Thyroid gland (tissue), 4 donors: ENCODE measurements around the gene KANSL1. TPM values are rescaled to one million over a fixed set of nuclear protein-coding genes. Genes with fewer than 3 reads are reported as not detected.

Experiments used
- DNase-seq, 2 donors: peaks; one replicate each; pipeline ENCODE4 v3.0.0-alpha.2; 2019
- H3K27ac ChIP-seq, 3 donors: fragments of 200-600 bp; sonication (generic); 1 replicate in 2 of 3; 2 replicates in 1 of 3; pipeline ENCODE4 v1.5.1; 2016 to 2019; ENCODE audit warnings: mild to moderate bottlenecking in 1 of 3, moderate library complexity in 1 of 3
- H3K27me3 ChIP-seq: fragments of 200-600 bp; sonication (generic); one replicate; pipeline ENCODE4 v1.5.1; 2019
- H3K36me3 ChIP-seq, 2 donors: fragments of 200-600 bp; sonication (generic); one replicate each; pipeline ENCODE4 v1.5.1; 2016 to 2019
- H3K4me1 ChIP-seq, 2 donors: fragments of 200-600 bp; sonication (generic); one replicate each; pipeline ENCODE4 v1.5.1; 2017 to 2019
- H3K4me3 ChIP-seq, 3 donors: fragments of 200-600 bp; sonication (generic); replicated peaks in 1 of 3; 1 replicate in 2 of 3; 2 replicates in 1 of 3; pipeline ENCODE4 v1.5.1; 2016; ENCODE audit warnings: mild to moderate bottlenecking in 1 of 3
- H3K9me3 ChIP-seq: fragments of 200-600 bp; sonication (generic); one replicate; pipeline ENCODE4 v1.5.1; 2017
- CTCF ChIP-seq, 6 experiments: fragments of 200-600 bp in 3 of 6; fragments of 450-650 bp in 3 of 6; sonication (generic) in 3 of 6; IDR thresholded peaks; one replicate each; pipeline ENCODE4 v1.5.1; 2016 to 2019; ENCODE audit warnings: antibody characterized with exemption in 6 of 6, mild to moderate bottlenecking in 2 of 6, inconsistent platforms in 1 of 6, moderate library complexity in 1 of 6
- POLR2A ChIP-seq, 2 donors: fragments of 450-650 bp; IDR thresholded peaks; one replicate each; pipeline ENCODE4 v1.6.1; 2017; ENCODE audit warnings: antibody characterized with exemption in 2 of 2, mild to moderate bottlenecking in 2 of 2, moderate library complexity in 1 of 2
- WGBS, 2 donors: methylation state at CpG; one replicate each; pipeline ENCODE4 v1.1.5; 2017; 5-methylcytosine and 5-hydroxymethylcytosine counted together
- intact Hi-C: fragments of 100-400 bp; cut with DNase I; formaldehyde crosslinking; loops from one replicate; pipeline ENCODE4 v1.15.1; 2023
- total RNA-seq, 4 donors: library from RNA; depleted of rRNA; stranded (reverse); fragments of >200 nt; gene quantifications; one replicate each; pipeline ENCODE4 v1.2.3, GENCODE V29; 2016

The KANSL1 gene
- total RNA-seq, 4 donors from 2014 or later: 90.7 to 209 (median 124) TPM

GRCh38 chr17:46166692-46167249 lies 26.5 kb downstream of the KANSL1 start:
- peaks cover 72 to 82% of the 10 kb centered on the region in 2 donors for H3K4me1 ChIP-seq
- WGBS, 2 donors: 15 to 20% methylated on average over 2 of the region's 2 CpGs
- no peak for DNase-seq
- no peaks in the 10 kb centered on the region for H3K27me3 ChIP-seq
- peaks cover 10 to 11% of the 10 kb centered on the region in 2 donors for H3K36me3 ChIP-seq
- H3K9me3 ChIP-seq: no peaks in the 10 kb centered on the region
- intact Hi-C loops: no loop called here
- peak overlapping the region in 2 of 3 donors; percentile 54 to 60 for H3K27ac ChIP-seq
- TF ChIP-seq POLR2A (IDR thresholded peaks at IDR 0.05) (no peak), CTCF (IDR thresholded peaks at IDR 0.05) (no peak)
- H3K4me3 ChIP-seq: no peak overlapping the region

- Histone ChIP-seq H3K4me3 (no peak overlapping the region), H3K9me3 (no peaks in the 10 kb centered on the region), H3K27me3 (no peaks in the 10 kb centered on the region), H3K36me3 (no peaks in the 10 kb centered on the region), H3K4me1 (peaks cover 58 to 67% of the 10 kb centered on the region in 2 donors), H3K27ac (peak overlapping the region in 2 of 3 donors; percentile 8 to 11)
- WGBS, 2 donors: 38 to 39% methylated on average over 4 of the region's 4 CpGs
- no peak for DNase-seq
- intact Hi-C loops: no loop called here
- TF ChIP-seq POLR2A (IDR thresholded peaks at IDR 0.05): no peak
- no peak for TF ChIP-seq CTCF (IDR thresholded peaks at IDR 0.05)
Measured at GRCh38 chr17:46163929-46164594, 29.2 kb downstream of the KANSL1 start.

- no peak overlapping the region for H3K4me3 ChIP-seq
- H3K27me3 ChIP-seq: no peaks in the 10 kb centered on the region
- peaks cover 59 to 70% of the 10 kb centered on the region in 2 donors for H3K4me1 ChIP-seq
- H3K27ac ChIP-seq: peak overlapping the region in 1 of 3 donors; percentile 11
- no peaks in the 10 kb centered on the region for H3K36me3 ChIP-seq
- intact Hi-C loops: no loop called here
- no peaks in the 10 kb centered on the region for H3K9me3 ChIP-seq
- no peak for TF ChIP-seq CTCF (IDR thresholded peaks at IDR 0.05)
- DNase-seq: no peak
- WGBS, 2 donors: 86 to 90% methylated on average over 1 of the region's 1 CpG
Measured at GRCh38 chr17:46163316-46163715, 29.9 kb downstream of the KANSL1 start.

GRCh38 chr17:46162866-46163265 lies 30.4 kb downstream of the KANSL1 start:
- H3K27me3 ChIP-seq: no peaks in the 10 kb centered on the region
- no peaks in the 10 kb centered on the region for H3K9me3 ChIP-seq
- H3K27ac ChIP-seq: no peak overlapping the region
- H3K4me3 ChIP-seq: no peak overlapping the region
- H3K36me3 ChIP-seq: no peaks in the 10 kb centered on the region
- H3K4me1 ChIP-seq: peaks cover 59 to 70% of the 10 kb centered on the region in 2 donors
- DNase-seq: no peak
- 3% methylated on average over 1 of the region's 1 CpG for WGBS, 2 donors
- intact Hi-C loops: no loop called here
- TF ChIP-seq POLR2A (IDR thresholded peaks at IDR 0.05) (no peak), CTCF (IDR thresholded peaks at IDR 0.05) (no peak)

- Histone ChIP-seq H3K4me3 (no peak overlapping the region), H3K27me3 (no peaks in the 10 kb centered on the region), H3K4me1 (peaks cover 61 to 71% of the 10 kb centered on the region in 2 donors), H3K9me3 (no peaks in the 10 kb centered on the region), H3K27ac (no peak overlapping the region), H3K36me3 (no peaks in the 10 kb centered on the region)
- TF ChIP-seq CTCF (IDR thresholded peaks at IDR 0.05) (no peak), POLR2A (IDR thresholded peaks at IDR 0.05) (no peak)
- intact Hi-C loops: no loop called here
- WGBS, 2 donors: 96 to 98% methylated on average over 8 of the region's 8 CpGs
- DNase-seq: no peak
Measured at GRCh38 chr17:46160169-46160568, 33.1 kb downstream of the KANSL1 start.
